Panc1 (cell line): Measurements from ENCODE around the gene CYB5R4. TPM values are rescaled to one million over a fixed set of nuclear protein-coding genes. Genes with fewer than 3 reads are reported as not detected.
"Not testable (repeated sequence)": the region's sequence is repeated elsewhere in the genome, so short reads cannot be mapped to it uniquely, and the experiment has no call there.

Experiments used
- ATAC-seq: fragments of 200-7000 bp; cut with Tn5 transposase; 2 replicates; pipeline ENCODE4 v1.9.1; 2020; ENCODE audit warnings: mild to moderate bottlenecking, moderate library complexity
- BruUV-seq: library from RNA; stranded (reverse); fragments of 400-500 nt; replicated peaks from 2 replicates; lab custom pipeline; 2021; lab: Mats Ljungman, UMichigan
- CTCF ChIA-PET: fragments of 300-600 bp; sonication (Branson Sonifier 250); formaldehyde crosslinking; loops from one replicate; lab custom pipeline; 2022; ENCODE audit warnings: antibody characterized with exemption; lab: Charles Lee
- POLR2A ChIA-PET: fragments of 300-600 bp; sonication (Branson Sonifier 250); formaldehyde crosslinking; loops from one replicate; lab custom pipeline; 2022; ENCODE audit warnings: antibody characterized with exemption; lab: Charles Lee
- DNase-seq: peaks from one replicate; pipeline ENCODE4 v3.0.0-alpha.2; 2010; ENCODE audit warnings: low read depth, low spot score
- H3K27ac ChIP-seq: 2 replicates; pipeline ENCODE4 v1.5.1; 2011; ENCODE audit warnings: mild to moderate bottlenecking, low read length, inconsistent platforms
- H3K27me3 ChIP-seq: fragments of 200-500 bp; sonication (Bioruptor generic); 2 replicates; pipeline ENCODE4 v1.6.0; 2014; ENCODE audit warnings: low read length, inconsistent platforms; ENCODE audit not compliant: control insufficient read depth, insufficient read depth
- H3K36me3 ChIP-seq: fragments of 200-500 bp; sonication (Bioruptor generic); 2 replicates; pipeline ENCODE4 v1.5.1; 2014; ENCODE audit warnings: inconsistent platforms, mild to moderate bottlenecking, low read length, moderate library complexity; ENCODE audit not compliant: control insufficient read depth, insufficient read depth
- H3K4me1 ChIP-seq: 2 replicates; pipeline ENCODE4 v1.5.1; 2011; ENCODE audit warnings: inconsistent platforms, mild to moderate bottlenecking, low read length, moderate library complexity; ENCODE audit not compliant: control insufficient read depth, insufficient read depth
- H3K4me3 ChIP-seq, 2 experiments: 2 replicates each; pipeline ENCODE4 v1.5.1; 2011 to 2012; ENCODE audit warnings: low read depth in 2 of 2, low read length in 2 of 2, mild to moderate bottlenecking in 2 of 2, inconsistent platforms in 1 of 2, moderate library complexity in 1 of 2
- H3K9me3 ChIP-seq: fragments of 200-500 bp; sonication (Bioruptor generic); 2 replicates; pipeline ENCODE4 v1.5.1; 2014; ENCODE audit warnings: low read depth, mild to moderate bottlenecking, inconsistent platforms, low read length, moderate library complexity; ENCODE audit not compliant: control insufficient read depth, insufficient read depth
- POLR2AphosphoS5 ChIP-seq: IDR thresholded peaks from 2 replicates; pipeline ENCODE4 v1.6.1; 2012; ENCODE audit warnings: mild to moderate bottlenecking, low read depth, low read length, moderate library complexity
- SIN3A ChIP-seq: IDR thresholded peaks from 2 replicates; pipeline ENCODE4 v1.6.1; 2012; ENCODE audit warnings: low read depth, mild to moderate bottlenecking, low read length, moderate library complexity, borderline replicate concordance; ENCODE audit not compliant: insufficient read depth
- TCF7L2 ChIP-seq: IDR thresholded peaks from 2 replicates; pipeline ENCODE4 v1.6.1; 2011; ENCODE audit warnings: mild to moderate bottlenecking, low read depth, low read length, inconsistent platforms
- in situ Hi-C: cut with HindIII; loops from 2 replicates; pipeline ENCODE4 v1.10.0; 2016; ENCODE audit warnings: low sequenced_read_pairs, low pct_unique_long_range_greater_than_20kb
- intact Hi-C: fragments of 100-400 bp; cut with micrococcal nuclease; formaldehyde crosslinking; loops from one replicate; pipeline ENCODE4 v1.10.0; 2022; ENCODE audit not compliant: unreplicated experiment
- total RNA-seq: library from RNA; stranded (reverse); gene quantifications from one replicate; pipeline ENCODE4 v1.2.1, GENCODE V29; 2021; ENCODE audit not compliant: unreplicated experiment
- TF ChIP-seq, protein P1 (sequence below): fragments of 450-650 bp; IDR thresholded peaks from 2 replicates; pipeline ENCODE4 v1.5.1; 2017; ENCODE audit warnings: mild to moderate bottlenecking
- TF ChIP-seq, protein P2 (sequence below), 2 experiments: IDR thresholded peaks; 2 replicates each; pipeline ENCODE4 v1.6.1; 2011 to 2012; ENCODE audit warnings: low read depth in 2 of 2, control low read depth in 1 of 2, low read length in 1 of 2, mild to moderate bottlenecking in 1 of 2, moderate library complexity in 1 of 2; ENCODE audit not compliant: insufficient read depth in 1 of 2

The CYB5R4 gene
- total RNA-seq, 1 experiment from 2014 or later, result 31.7 TPM

DNA sequence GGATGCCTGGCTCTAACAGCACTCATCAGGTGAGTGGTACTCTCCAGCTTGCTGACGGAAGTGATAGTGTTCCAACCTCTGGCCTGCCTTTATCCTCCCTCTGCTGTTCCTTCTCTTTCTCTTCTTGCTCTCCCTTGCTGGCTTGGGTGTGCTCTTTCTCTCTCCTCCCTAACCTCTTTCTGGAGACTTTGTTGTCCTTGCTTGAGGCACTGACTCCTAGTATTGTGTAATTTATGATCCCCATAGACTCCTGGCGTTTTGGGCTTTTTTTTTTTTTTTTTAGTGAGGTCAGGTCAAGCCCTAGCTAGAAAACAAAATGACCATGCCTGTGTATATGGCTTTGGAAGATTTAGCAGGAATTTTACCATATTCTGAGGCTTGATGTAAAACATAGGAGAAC, 89.4 kb downstream of the CYB5R4 start:
- in situ Hi-C loops, result no loop called here
- POLR2A ChIA-PET, result no interaction called here
- Histone ChIP-seq H3K9me3 (no peaks in the 10 kb centered on the region), H3K4me1 (no peaks in the 10 kb centered on the region), H3K27me3 (no peaks in the 10 kb centered on the region), H3K27ac (no peak overlapping the region), H3K36me3 (no peaks in the 10 kb centered on the region), H3K4me3 (no peak overlapping the region)
- DNase-seq (no peak), ATAC-seq (no peak)
- intact Hi-C loops, result no loop called here
- CTCF ChIA-PET, result no interaction called here
- no peak for TF ChIP-seq SIN3A
- no peak for TF ChIP-seq TCF7L2
- TF ChIP-seq POLR2AphosphoS5, result no peak
- TF ChIP-seq, protein P1, sequence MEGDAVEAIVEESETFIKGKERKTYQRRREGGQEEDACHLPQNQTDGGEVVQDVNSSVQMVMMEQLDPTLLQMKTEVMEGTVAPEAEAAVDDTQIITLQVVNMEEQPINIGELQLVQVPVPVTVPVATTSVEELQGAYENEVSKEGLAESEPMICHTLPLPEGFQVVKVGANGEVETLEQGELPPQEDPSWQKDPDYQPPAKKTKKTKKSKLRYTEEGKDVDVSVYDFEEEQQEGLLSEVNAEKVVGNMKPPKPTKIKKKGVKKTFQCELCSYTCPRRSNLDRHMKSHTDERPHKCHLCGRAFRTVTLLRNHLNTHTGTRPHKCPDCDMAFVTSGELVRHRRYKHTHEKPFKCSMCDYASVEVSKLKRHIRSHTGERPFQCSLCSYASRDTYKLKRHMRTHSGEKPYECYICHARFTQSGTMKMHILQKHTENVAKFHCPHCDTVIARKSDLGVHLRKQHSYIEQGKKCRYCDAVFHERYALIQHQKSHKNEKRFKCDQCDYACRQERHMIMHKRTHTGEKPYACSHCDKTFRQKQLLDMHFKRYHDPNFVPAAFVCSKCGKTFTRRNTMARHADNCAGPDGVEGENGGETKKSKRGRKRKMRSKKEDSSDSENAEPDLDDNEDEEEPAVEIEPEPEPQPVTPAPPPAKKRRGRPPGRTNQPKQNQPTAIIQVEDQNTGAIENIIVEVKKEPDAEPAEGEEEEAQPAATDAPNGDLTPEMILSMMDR, result no peak
- TF ChIP-seq, protein P2, sequence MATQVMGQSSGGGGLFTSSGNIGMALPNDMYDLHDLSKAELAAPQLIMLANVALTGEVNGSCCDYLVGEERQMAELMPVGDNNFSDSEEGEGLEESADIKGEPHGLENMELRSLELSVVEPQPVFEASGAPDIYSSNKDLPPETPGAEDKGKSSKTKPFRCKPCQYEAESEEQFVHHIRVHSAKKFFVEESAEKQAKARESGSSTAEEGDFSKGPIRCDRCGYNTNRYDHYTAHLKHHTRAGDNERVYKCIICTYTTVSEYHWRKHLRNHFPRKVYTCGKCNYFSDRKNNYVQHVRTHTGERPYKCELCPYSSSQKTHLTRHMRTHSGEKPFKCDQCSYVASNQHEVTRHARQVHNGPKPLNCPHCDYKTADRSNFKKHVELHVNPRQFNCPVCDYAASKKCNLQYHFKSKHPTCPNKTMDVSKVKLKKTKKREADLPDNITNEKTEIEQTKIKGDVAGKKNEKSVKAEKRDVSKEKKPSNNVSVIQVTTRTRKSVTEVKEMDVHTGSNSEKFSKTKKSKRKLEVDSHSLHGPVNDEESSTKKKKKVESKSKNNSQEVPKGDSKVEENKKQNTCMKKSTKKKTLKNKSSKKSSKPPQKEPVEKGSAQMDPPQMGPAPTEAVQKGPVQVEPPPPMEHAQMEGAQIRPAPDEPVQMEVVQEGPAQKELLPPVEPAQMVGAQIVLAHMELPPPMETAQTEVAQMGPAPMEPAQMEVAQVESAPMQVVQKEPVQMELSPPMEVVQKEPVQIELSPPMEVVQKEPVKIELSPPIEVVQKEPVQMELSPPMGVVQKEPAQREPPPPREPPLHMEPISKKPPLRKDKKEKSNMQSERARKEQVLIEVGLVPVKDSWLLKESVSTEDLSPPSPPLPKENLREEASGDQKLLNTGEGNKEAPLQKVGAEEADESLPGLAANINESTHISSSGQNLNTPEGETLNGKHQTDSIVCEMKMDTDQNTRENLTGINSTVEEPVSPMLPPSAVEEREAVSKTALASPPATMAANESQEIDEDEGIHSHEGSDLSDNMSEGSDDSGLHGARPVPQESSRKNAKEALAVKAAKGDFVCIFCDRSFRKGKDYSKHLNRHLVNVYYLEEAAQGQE (IDR thresholded peaks at IDR 0.05; ENCODE audit: insufficient read depth in 1 of 2, low read depth in 2 of 2, low read length in 1 of 2), result no peak
- BruUV-seq, result no TSS peak

DNA sequence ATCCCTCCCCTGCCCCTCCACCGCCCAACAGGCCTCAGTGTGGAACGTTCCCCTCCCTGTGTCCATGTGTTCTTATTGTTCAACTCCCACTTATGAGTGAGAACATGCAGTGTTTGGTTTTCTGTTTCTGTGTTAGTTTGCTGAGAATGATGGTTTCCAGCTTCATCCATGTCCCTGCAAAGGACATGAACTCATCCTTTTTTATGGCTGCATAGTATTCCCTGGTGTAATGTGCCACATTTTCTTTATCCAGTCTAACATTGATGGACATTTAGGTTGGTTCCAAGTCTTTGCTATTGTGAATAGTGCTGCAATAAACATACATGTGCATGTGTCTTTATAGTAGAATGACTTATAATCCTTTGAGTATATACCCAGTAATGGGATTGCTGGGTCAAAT, 91.9 kb downstream of the CYB5R4 start:
- H3K36me3 ChIP-seq, intact Hi-C loops, ATAC-seq, H3K4me1 ChIP-seq, POLR2A ChIA-PET, DNase-seq, CTCF ChIA-PET, H3K27me3 ChIP-seq, H3K27ac ChIP-seq, in situ Hi-C loops, BruUV-seq, H3K9me3 ChIP-seq, H3K4me3 ChIP-seq: not testable (repeated sequence)

DNA sequence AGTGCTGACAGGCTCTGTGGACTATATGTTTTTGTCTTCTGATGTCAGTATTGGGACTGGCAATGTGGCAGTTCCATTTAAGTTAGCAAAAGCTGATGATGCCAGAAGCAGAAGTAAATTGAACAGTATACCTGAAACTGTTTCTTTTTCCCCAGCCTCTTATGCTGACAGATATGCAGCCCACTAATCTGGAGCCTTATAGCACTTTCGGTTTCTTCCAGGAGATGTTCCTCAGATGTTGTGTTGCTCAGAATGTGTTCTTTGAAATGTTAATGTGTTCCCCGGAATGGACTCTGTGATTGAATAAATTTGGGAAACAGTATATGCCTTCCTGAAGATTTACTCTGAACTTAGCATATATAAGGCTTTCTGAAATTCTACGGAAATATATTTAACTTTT, 93.3 kb downstream of the CYB5R4 start:
- H3K9me3 ChIP-seq, result no peaks in the 10 kb centered on the region
- BruUV-seq, result no TSS peak
- intact Hi-C loops, result no loop called here
- CTCF ChIA-PET, result no interaction called here
- no peak overlapping the region for H3K27ac ChIP-seq
- no peak for DNase-seq
- POLR2A ChIA-PET, result no interaction called here
- no peaks in the 10 kb centered on the region for H3K27me3 ChIP-seq
- no peak overlapping the region for H3K4me3 ChIP-seq
- H3K36me3 ChIP-seq, result no peaks in the 10 kb centered on the region
- no peak for ATAC-seq
- in situ Hi-C loops, result no loop called here
- H3K4me1 ChIP-seq, result no peaks in the 10 kb centered on the region
- TF ChIP-seq, protein P1, result no peak
- TF ChIP-seq POLR2AphosphoS5 (no peak), SIN3A (no peak), TCF7L2 (no peak)
- TF ChIP-seq, protein P2 (IDR thresholded peaks at IDR 0.05; ENCODE audit: insufficient read depth in 1 of 2, low read depth in 2 of 2, low read length in 1 of 2), result no peak
